Measurements from ENCODE around the gene MORN1. TPM values are rescaled to one million over a fixed set of nuclear protein-coding genes. Genes with fewer than 3 reads are reported as not detected.
A peak's percentile ranks its signal among the peaks of the same experiment; 100 is the strongest.

Gene MORN1
- total and polyA plus RNA-seq, 2 of the 8 experiments (the other 6 are each of a cell fraction or from before 2014, with no cell fraction given): 5.0 to 9.1 TPM

DNA sequence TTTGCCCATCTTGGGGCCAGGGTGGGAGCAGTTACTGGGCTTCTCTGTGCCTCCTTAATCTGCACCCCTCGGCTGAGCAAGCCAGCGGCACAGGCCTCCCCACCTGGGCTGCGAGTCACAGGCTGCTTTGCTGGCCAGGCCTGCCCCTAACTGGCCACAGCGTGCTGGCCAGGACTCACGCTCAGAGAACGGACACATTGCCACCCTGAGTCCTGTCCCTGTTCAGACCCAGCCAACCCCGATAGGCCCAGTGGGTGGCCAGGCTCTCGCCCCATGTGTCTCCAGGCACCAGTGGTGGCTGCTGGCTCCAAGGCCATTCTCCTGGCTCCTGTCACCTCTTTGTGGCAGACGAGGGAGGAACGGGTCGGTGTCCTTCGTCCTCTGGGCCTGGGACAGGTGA, 61.3 kb downstream of the MORN1 start:
- Histone ChIP-seq H3K14ac (ENCODE audit: insufficient read length) (no peak overlapping the region), H3K23me2 (ENCODE audit: low read depth, low read length) (no peaks in the 10 kb centered on the region; the same call in 1 of the 2 replicates), H2BK20ac (ENCODE audit: low read length) (no peak overlapping the region), H2AFZ (ENCODE audit: low read length) (no peak overlapping the region), H2BK5ac (ENCODE audit: low read depth, low read length) (no peak overlapping the region; the same call in 1 of the 2 replicates), H3K23ac (ENCODE audit: insufficient read length) (no peak overlapping the region), H3K27me3 (replicated peaks in 1 of 4; ENCODE audit: control insufficient read depth in 3 of 4, extremely low read depth in 1 of 4, insufficient read depth in 3 of 4, low read length in 3 of 4) (no peaks in the 10 kb centered on the region), H3K18ac (ENCODE audit: extremely low read depth, low read length) (no peak overlapping the region), H4K8ac (ENCODE audit: extremely low read depth, insufficient read depth, low read length) (0 out of 2 replicates have a peak overlapping the region, but pooled peaks have one; percentile 38), H3K79me1 (ENCODE audit: low read depth, low read length) (no peaks in the 10 kb centered on the region), H2BK12ac (ENCODE audit: low read depth, low read length) (no peak overlapping the region), H2AK5ac (ENCODE audit: low read depth, low read length) (no peak overlapping the region), H4K5ac (ENCODE audit: insufficient read length, low read depth, low read length) (no peak overlapping the region), H4K91ac (replicated peaks; ENCODE audit: insufficient read length, low read length) (no peak overlapping the region), H3K36me3 (ENCODE audit: control insufficient read depth in 2 of 4, insufficient read depth in 4 of 4, low read length in 3 of 4) (no peaks in the 10 kb centered on the region), H2BK15ac (ENCODE audit: low read length) (no peak overlapping the region), H3K27ac (ENCODE audit: low read depth, low read length) (no peak overlapping the region), H3K4me1 (replicated peaks in 1 of 4; ENCODE audit: control insufficient read depth in 3 of 4, insufficient read depth in 4 of 4, low read length in 3 of 4) (no peaks in the 10 kb centered on the region), H2BK120ac (replicated peaks; ENCODE audit: low read depth, low read length) (no peak overlapping the region), H3K79me2 (ENCODE audit: control insufficient read depth in 1 of 2, insufficient read depth in 2 of 2, low read length in 2 of 2) (no peaks in the 10 kb centered on the region), H3K4me2 (ENCODE audit: insufficient read depth in 1 of 2, low read depth in 2 of 2, low read length in 2 of 2) (no peak overlapping the region), H3K56ac (replicated peaks; ENCODE audit: insufficient read length, low read depth, low read length) (no peak overlapping the region), H3K9me3 (ENCODE audit: insufficient read depth in 2 of 2, low read depth in 1 of 2, low read length in 1 of 2) (peaks cover 9 to 24% of the 10 kb centered on the region in 2 experiments; a peak in 3 of 4 replicates), H4K20me1 (replicated peaks in 1 of 2; ENCODE audit: control insufficient read depth in 1 of 2, insufficient read depth in 2 of 2, low read length in 2 of 2) (no peaks in the 10 kb centered on the region), H3K9ac (replicated peaks in 1 of 4; ENCODE audit: extremely low read depth in 1 of 4, low read depth in 3 of 4, low read length in 3 of 4) (no peak overlapping the region), H3K4ac (replicated peaks; ENCODE audit: insufficient read length, low read depth, low read length) (no peak overlapping the region), H3K4me3 (ENCODE audit: extremely low read depth in 1 of 4, insufficient read depth in 2 of 4, low read depth in 3 of 4, low read length in 4 of 4) (no peak overlapping the region)
- POLR2A ChIA-PET (ENCODE audit: partially characterized antibody): no interaction called here
- DNase-seq (ENCODE audit: low read depth in 1 of 2, low spot score in 2 of 2): no peak
- 92% methylated on average over 11 of the region's 12 CpGs; no CpG with 5 or more reads in 1 of the 2 experiments for WGBS, 2 experiments (ENCODE audit: extremely low coverage in 1 of 2, insufficient coverage in 1 of 2, insufficient read length in 1 of 2, insufficient replicate concordance in 2 of 2, low coverage in 1 of 2, low lambda C conversion rate in 2 of 2, missing lambda C conversion rate in 1 of 2)
- CTCF ChIA-PET (ENCODE audit: partially characterized antibody): interaction anchor here (1.0 to 1.5 kb wide), 2 partner anchors 92 to 191 kb away, joined by 3 read pairs; no protein-coding TSS in a partner anchor
- no peak for FAIRE-seq
- no peak for TF ChIP-seq CTBP2 (IDR thresholded peaks at IDR 0.05; ENCODE audit: borderline replicate concordance, insufficient read depth, insufficient read length, low read length)
- no peak for TF ChIP-seq MAFK (IDR thresholded peaks at IDR 0.05; ENCODE audit: low read depth, low read length)
- TF ChIP-seq KDM4A (IDR thresholded peaks at IDR 0.05; ENCODE audit: low read depth, low read length, severe bottlenecking): no peak
- TF ChIP-seq TBP (IDR thresholded peaks at IDR 0.05; ENCODE audit: low read depth, low read length): no peak
- TF ChIP-seq HDAC2 (IDR thresholded peaks at IDR 0.05; ENCODE audit: borderline replicate concordance in 1 of 2, low read depth in 2 of 2, low read length in 2 of 2): no peak
- no peak for TF ChIP-seq CBX5 (IDR thresholded peaks at IDR 0.05; ENCODE audit: low read depth, low read length)
- no peak for TF ChIP-seq SUZ12 (IDR thresholded peaks at IDR 0.05; ENCODE audit: low read length)
- TF ChIP-seq KDM5A (IDR thresholded peaks at IDR 0.05; ENCODE audit: low read length): no peak
- TF ChIP-seq SRF (IDR thresholded peaks at IDR 0.05; ENCODE audit: low read depth, low read length): no peak
- TF ChIP-seq BCL11A (IDR thresholded peaks at IDR 0.05; ENCODE audit: low read depth in 2 of 2, low read length in 2 of 2): no peak
- no peak for TF ChIP-seq EGR1 (IDR thresholded peaks at IDR 0.05; ENCODE audit: borderline replicate concordance, low read depth, low read length)
- no peak for TF ChIP-seq YY1 (IDR thresholded peaks at IDR 0.05; ENCODE audit: low read depth, low read length)
- no peak for TF ChIP-seq SIX5 (IDR thresholded peaks at IDR 0.05; ENCODE audit: low read depth, low read length)
- TF ChIP-seq RNF2 (IDR thresholded peaks at IDR 0.05; ENCODE audit: borderline replicate concordance, low read depth, low read length, missing control alignments, poor library complexity, severe bottlenecking): no peak

Measured in H1 (cell line).